ENCODE results near the gene SF3B2. TPM values are rescaled to one million over a fixed set of nuclear protein-coding genes. Genes with fewer than 3 reads are reported as not detected.

The SF3B2 gene
- total RNA-seq, 2 donors from 2014 or later, result 142 TPM

DNA sequence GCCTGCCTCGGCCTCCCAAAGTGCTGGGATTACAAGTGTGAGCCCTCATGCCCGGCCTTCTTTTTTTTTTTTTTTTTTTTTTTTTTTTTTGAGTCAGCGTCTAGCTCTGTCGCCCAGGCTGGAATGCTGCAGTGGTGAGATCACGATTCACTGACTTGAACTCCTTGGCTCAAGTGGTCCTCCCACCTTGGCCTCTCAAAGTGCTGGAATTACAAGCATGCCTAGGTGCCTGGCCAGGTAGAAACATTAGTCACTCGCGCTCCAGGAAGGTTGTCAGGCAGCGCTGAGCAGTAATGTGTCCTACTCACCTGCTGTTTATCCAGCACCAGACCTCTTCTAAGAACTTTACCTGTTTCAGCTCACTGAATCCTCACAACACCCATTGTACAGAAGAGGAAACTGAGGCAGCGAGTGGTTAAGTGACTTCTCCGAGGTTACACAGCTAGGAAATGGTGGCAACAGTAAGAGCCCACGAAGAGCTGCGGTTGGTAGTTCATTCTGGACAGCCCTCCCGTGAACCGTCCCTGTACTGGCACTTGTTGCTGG is 40.9 kb upstream of the SF3B2 start:
- Histone ChIP-seq H3K27me3 (replicated peaks; ENCODE audit: insufficient read depth) (no peaks in the 10 kb centered on the region), H3K36me3 (no peaks in the 10 kb centered on the region), H3K4me3 (peak overlapping the region; percentile 37), H3K27ac (peak overlapping the region; percentile 87 to 89), H3K4me1 (ENCODE audit: control insufficient read depth in 1 of 2, low read depth in 2 of 2) (peaks cover 27 to 56% of the 10 kb centered on the region in 2 donors), H3K9me3 (no peaks in the 10 kb centered on the region)
- ATAC-seq (ENCODE audit: insufficient number of reproducible peaks, low FRiP score, low read depth) (peak; percentile 30), DNase-seq (ENCODE audit: low spot score) (no peak)
- TF ChIP-seq, protein P1, sequence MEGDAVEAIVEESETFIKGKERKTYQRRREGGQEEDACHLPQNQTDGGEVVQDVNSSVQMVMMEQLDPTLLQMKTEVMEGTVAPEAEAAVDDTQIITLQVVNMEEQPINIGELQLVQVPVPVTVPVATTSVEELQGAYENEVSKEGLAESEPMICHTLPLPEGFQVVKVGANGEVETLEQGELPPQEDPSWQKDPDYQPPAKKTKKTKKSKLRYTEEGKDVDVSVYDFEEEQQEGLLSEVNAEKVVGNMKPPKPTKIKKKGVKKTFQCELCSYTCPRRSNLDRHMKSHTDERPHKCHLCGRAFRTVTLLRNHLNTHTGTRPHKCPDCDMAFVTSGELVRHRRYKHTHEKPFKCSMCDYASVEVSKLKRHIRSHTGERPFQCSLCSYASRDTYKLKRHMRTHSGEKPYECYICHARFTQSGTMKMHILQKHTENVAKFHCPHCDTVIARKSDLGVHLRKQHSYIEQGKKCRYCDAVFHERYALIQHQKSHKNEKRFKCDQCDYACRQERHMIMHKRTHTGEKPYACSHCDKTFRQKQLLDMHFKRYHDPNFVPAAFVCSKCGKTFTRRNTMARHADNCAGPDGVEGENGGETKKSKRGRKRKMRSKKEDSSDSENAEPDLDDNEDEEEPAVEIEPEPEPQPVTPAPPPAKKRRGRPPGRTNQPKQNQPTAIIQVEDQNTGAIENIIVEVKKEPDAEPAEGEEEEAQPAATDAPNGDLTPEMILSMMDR (IDR thresholded peaks at IDR 0.05), result no peak

DNA sequence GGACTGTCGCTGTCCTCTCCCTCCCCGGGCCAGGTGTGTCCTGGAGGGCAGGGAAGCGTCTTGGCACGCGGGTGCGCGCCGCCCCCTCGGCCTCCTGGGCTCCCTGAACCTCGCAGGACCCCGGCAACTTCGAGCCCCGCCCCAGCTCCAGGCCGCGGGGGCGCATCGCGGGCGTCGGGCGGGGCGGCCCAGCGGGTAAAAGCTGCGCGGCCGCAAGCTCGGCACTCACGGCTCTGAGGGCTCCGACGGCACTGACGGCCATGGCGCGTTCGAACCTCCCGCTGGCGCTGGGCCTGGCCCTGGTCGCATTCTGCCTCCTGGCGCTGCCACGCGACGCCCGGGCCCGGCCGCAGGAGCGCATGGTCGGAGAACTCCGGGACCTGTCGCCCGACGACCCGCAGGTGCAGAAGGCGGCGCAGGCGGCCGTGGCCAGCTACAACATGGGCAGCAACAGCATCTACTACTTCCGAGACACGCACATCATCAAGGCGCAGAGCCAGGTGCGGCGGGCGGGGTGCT is 40.3 kb upstream of the SF3B2 start, which contains the start of gene CST6:
Gene CST6 (plus strand): TSS at position 224 of the 519 bp plus-strand sequence. CDS start 37 bp downstream, at position 261.
- peaks cover 31 to 61% of the 10 kb centered on the region in 2 donors for H3K4me1 ChIP-seq (ENCODE audit: control insufficient read depth in 1 of 2, low read depth in 2 of 2)
- DNase-seq (ENCODE audit: low spot score) (no peak), ATAC-seq (ENCODE audit: insufficient number of reproducible peaks, low FRiP score, low read depth) (no peak)
- TF ChIP-seq, protein P1 (IDR thresholded peaks at IDR 0.05), result no peak
- no peaks in the 10 kb centered on the region for H3K27me3 ChIP-seq (replicated peaks; ENCODE audit: insufficient read depth)
- H3K4me3 ChIP-seq, result peak within 1 kb of the TSS; percentile 37
- no peaks in the 10 kb centered on the region for H3K36me3 ChIP-seq
- peak within 1 kb of the TSS; percentile 90 to 97 for H3K27ac ChIP-seq
- no peaks in the 10 kb centered on the region for H3K9me3 ChIP-seq

- H3K4me3 ChIP-seq, result no peak overlapping the region
- H3K27ac ChIP-seq, result peak overlapping the region; percentile 90 to 97
- no peak for DNase-seq (ENCODE audit: low spot score)
Measured at GRCh38 chr11:66012371-66012945, 39.7 kb upstream of the SF3B2 start.

DNA sequence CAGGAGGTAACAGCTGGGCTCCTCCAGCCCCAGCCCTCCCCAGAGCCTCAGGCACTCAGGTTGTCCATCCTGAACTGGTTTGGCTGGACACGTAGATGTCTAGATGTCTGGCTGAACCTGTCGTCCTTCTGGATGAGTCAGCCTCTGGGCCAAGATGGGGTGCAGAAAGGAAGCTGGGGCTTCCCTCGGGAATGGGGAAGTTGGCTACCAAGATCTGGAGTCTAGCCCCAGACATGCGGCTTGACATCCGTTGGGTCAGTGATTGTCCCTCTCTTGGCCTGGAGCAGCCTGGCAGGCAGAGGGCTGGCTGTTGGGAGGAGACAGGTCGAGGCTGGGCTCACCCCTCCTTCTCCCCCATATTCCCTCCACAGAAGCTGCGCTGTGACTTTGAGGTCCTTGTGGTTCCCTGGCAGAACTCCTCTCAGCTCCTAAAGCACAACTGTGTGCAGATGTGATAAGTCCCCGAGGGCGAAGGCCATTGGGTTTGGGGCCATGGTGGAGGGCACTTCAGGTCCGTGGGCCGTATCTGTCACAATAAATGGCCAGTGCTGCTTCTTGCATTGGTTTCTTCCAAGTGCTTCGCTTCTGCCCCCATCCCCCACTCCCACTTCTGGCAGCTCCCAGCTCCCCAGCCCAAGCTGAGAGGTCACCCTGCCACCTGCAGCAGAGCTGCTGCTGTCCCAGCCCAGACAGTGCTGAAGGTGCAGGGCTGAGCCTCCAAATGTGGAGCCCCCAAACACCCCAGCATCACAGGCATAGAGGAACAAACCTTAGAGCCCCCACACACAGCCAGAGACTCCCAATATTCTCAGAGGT is 39.0 kb upstream of the SF3B2 start:
- H3K27ac ChIP-seq, result peak overlapping the region; percentile 90 to 97
- H3K27me3 ChIP-seq (replicated peaks; ENCODE audit: insufficient read depth), result no peaks in the 10 kb centered on the region
- H3K4me1 ChIP-seq (ENCODE audit: control insufficient read depth in 1 of 2, low read depth in 2 of 2), result peaks cover 34 to 62% of the 10 kb centered on the region in 2 donors
- H3K4me3 ChIP-seq, result no peak overlapping the region
- no peaks in the 10 kb centered on the region for H3K36me3 ChIP-seq
- DNase-seq (ENCODE audit: low spot score) (no peak), ATAC-seq (ENCODE audit: insufficient number of reproducible peaks, low FRiP score, low read depth) (no peak)
- TF ChIP-seq, protein P1 (IDR thresholded peaks at IDR 0.05), result no peak
- H3K9me3 ChIP-seq, result no peaks in the 10 kb centered on the region

More at GRCh38 chr11:66012371-66012945, 39.7 kb upstream of the SF3B2 start:
- TF ChIP-seq, protein P1 (IDR thresholded peaks at IDR 0.05), result no peak
- Histone ChIP-seq H3K4me1 (ENCODE audit: control insufficient read depth in 1 of 2, low read depth in 2 of 2) (peaks cover 34 to 62% of the 10 kb centered on the region in 2 donors), H3K27me3 (replicated peaks; ENCODE audit: insufficient read depth) (no peaks in the 10 kb centered on the region), H3K36me3 (no peaks in the 10 kb centered on the region), H3K9me3 (no peaks in the 10 kb centered on the region)
- ATAC-seq (ENCODE audit: insufficient number of reproducible peaks, low FRiP score, low read depth), result no peak

DNA sequence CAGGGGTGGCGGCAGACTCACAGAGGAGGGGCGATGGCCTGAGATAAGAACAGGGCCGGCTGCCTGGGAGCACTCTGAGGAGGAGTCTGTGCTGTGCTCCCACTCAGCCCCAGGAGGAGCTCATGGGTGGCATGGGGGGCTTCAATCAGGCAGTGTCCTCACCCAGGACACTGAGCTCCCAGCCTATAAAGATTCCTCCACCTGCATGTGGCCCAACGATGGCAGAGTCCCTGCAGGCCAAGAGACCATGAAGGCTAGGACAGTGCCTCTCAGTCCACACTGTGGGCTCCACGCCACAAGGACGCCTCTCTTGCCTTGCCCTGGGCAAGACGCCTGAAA is 38.4 kb upstream of the SF3B2 start:
- no peak for DNase-seq (ENCODE audit: low spot score)
- H3K27me3 ChIP-seq (replicated peaks; ENCODE audit: insufficient read depth), result no peaks in the 10 kb centered on the region
- ATAC-seq (ENCODE audit: insufficient number of reproducible peaks, low FRiP score, low read depth), result no peak
- H3K4me1 ChIP-seq (ENCODE audit: control insufficient read depth in 1 of 2, low read depth in 2 of 2), result peaks cover 34 to 62% of the 10 kb centered on the region in 2 donors
- peak overlapping the region; percentile 90 to 97 for H3K27ac ChIP-seq
- TF ChIP-seq, protein P1 (IDR thresholded peaks at IDR 0.05), result no peak
- H3K4me3 ChIP-seq, result no peak overlapping the region
- H3K36me3 ChIP-seq, result no peaks in the 10 kb centered on the region
- H3K9me3 ChIP-seq, result no peaks in the 10 kb centered on the region
